PC-9 (cell line): Measurements from ENCODE around the gene GATB. TPM values are rescaled to one million over a fixed set of nuclear protein-coding genes. Genes with fewer than 3 reads are reported as not detected.

Experiments
- BruUV-seq: library from RNA; stranded (reverse); fragments of 400-500 nt; replicated peaks from 2 replicates; lab custom pipeline; 2021; lab: Mats Ljungman, UMichigan
- CTCF ChIA-PET: fragments of 300-600 bp; sonication (Branson Sonifier 250); formaldehyde crosslinking; loops from one replicate; lab custom pipeline; 2022; ENCODE audit warnings: antibody characterized with exemption; lab: Charles Lee
- POLR2A ChIA-PET: fragments of 300-600 bp; sonication (Branson Sonifier 250); formaldehyde crosslinking; loops from one replicate; lab custom pipeline; 2022; ENCODE audit warnings: antibody characterized with exemption; ENCODE audit not compliant: unreplicated experiment; lab: Charles Lee
- DNase-seq, 2 experiments: peaks; one replicate each; pipeline versions ENCODE4 v3.0.0 to v3.0.0-alpha.2; 2015 to 2022; ENCODE audit warnings: mixed read lengths in 1 of 2
- H2AFZ ChIP-seq: fragments of 200-600 bp; sonication (generic); 2 replicates; pipeline ENCODE4 v1.8.1; 2017; ENCODE audit warnings: antibody characterized with exemption
- H3F3A ChIP-seq: fragments of 200-600 bp; sonication (generic); 2 replicates; pipeline ENCODE4 v1.8.1; 2017; ENCODE audit warnings: antibody characterized with exemption, mild to moderate bottlenecking, low read depth; ENCODE audit not compliant: insufficient read depth
- H3K27ac ChIP-seq: fragments of 200-600 bp; sonication (generic); 2 replicates; pipeline ENCODE4 v1.6.1; 2016; ENCODE audit warnings: mixed run types
- H3K27me3 ChIP-seq: fragments of 200-600 bp; sonication (generic); 2 replicates; pipeline ENCODE4 v1.6.1; 2016; ENCODE audit warnings: low read depth, mixed run types; ENCODE audit not compliant: insufficient read depth
- H3K36me3 ChIP-seq: fragments of 200-600 bp; sonication (generic); 2 replicates; pipeline ENCODE4 v1.6.1; 2016; ENCODE audit warnings: low read depth, mixed run types
- H3K4me1 ChIP-seq: fragments of 200-600 bp; sonication (generic); replicated peaks from 2 replicates; pipeline ENCODE4 v1.6.1; 2016; ENCODE audit warnings: mixed run types; ENCODE audit not compliant: insufficient read depth
- H3K4me2 ChIP-seq: fragments of 200-600 bp; sonication (generic); 2 replicates; pipeline ENCODE4 v1.6.1; 2017; ENCODE audit warnings: mixed run types
- H3K4me3 ChIP-seq: fragments of 200-600 bp; sonication (generic); 2 replicates; pipeline ENCODE4 v1.6.1; 2016; ENCODE audit warnings: mixed run types
- H3K79me2 ChIP-seq: fragments of 200-600 bp; sonication (generic); 2 replicates; pipeline ENCODE4 v1.6.1; 2017; ENCODE audit warnings: low read depth, mixed run types
- H3K9me2 ChIP-seq: fragments of 200-600 bp; sonication (generic); 2 replicates; pipeline ENCODE4 v1.8.1; 2017; ENCODE audit warnings: mild to moderate bottlenecking; ENCODE audit not compliant: insufficient read depth
- H3K9me3 ChIP-seq: fragments of 200-600 bp; sonication (generic); 2 replicates; pipeline ENCODE4 v1.8.1; 2016; ENCODE audit warnings: low read depth; ENCODE audit not compliant: insufficient read depth
- H4K20me1 ChIP-seq: fragments of 200-600 bp; sonication (generic); 2 replicates; pipeline ENCODE4 v1.8.1; 2017; ENCODE audit not compliant: insufficient read depth
- EZH2 ChIP-seq: fragments of 200-600 bp; sonication (generic); IDR thresholded peaks from 2 replicates; pipeline ENCODE4 v1.8.0; 2017; ENCODE audit warnings: antibody characterized with exemption, low read depth
- intact Hi-C: fragments of 100-400 bp; cut with micrococcal nuclease; formaldehyde crosslinking; loops from one replicate; pipeline ENCODE4 v1.10.0; 2022; ENCODE audit not compliant: unreplicated experiment
- total RNA-seq: library from RNA; stranded (reverse); gene quantifications from 2 replicates; pipeline ENCODE4 v1.2.3, GENCODE V29; 2021
- TF ChIP-seq, protein P1 (sequence below): fragments of 200-600 bp; sonication (generic); conservative IDR thresholded peaks from 2 replicates; pipeline ENCODE4 v1.6.1; 2017; ENCODE audit warnings: mixed run types, antibody characterized with exemption, mild to moderate bottlenecking, moderate library complexity

Gene GATB
- total RNA-seq, 1 experiment from 2014 or later: 24.2 TPM

DNA sequence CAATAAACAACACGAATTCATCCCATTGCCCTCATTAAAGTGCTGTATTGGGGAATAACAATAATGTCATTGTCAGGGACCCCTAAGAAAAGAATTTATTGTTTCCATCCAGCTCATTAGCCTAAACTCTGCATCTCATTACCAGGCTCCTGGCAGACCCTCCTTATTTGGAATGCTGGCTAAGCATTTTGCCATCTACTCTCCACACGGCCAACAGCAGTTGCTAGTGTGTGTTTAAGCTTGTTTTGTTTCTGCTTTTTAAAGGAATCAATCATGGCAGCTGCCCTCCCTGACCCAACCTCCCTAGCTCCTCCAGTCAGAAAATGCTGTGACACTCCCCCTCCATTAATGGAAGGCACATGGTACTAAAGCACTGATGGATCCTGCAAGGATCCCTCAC, 43.5 kb downstream of the GATB start:
- TF ChIP-seq, protein P1, sequence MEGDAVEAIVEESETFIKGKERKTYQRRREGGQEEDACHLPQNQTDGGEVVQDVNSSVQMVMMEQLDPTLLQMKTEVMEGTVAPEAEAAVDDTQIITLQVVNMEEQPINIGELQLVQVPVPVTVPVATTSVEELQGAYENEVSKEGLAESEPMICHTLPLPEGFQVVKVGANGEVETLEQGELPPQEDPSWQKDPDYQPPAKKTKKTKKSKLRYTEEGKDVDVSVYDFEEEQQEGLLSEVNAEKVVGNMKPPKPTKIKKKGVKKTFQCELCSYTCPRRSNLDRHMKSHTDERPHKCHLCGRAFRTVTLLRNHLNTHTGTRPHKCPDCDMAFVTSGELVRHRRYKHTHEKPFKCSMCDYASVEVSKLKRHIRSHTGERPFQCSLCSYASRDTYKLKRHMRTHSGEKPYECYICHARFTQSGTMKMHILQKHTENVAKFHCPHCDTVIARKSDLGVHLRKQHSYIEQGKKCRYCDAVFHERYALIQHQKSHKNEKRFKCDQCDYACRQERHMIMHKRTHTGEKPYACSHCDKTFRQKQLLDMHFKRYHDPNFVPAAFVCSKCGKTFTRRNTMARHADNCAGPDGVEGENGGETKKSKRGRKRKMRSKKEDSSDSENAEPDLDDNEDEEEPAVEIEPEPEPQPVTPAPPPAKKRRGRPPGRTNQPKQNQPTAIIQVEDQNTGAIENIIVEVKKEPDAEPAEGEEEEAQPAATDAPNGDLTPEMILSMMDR: no peak
- TF ChIP-seq EZH2: no peak
- Histone ChIP-seq H4K20me1 (no peaks in the 10 kb centered on the region), H2AFZ (no peak overlapping the region), H3K9me2 (no peaks in the 10 kb centered on the region), H3K4me3 (no peak overlapping the region), H3K4me1 (no peaks in the 10 kb centered on the region), H3F3A (no peaks in the 10 kb centered on the region), H3K4me2 (no peak overlapping the region), H3K36me3 (no peaks in the 10 kb centered on the region), H3K9me3 (no peaks in the 10 kb centered on the region), H3K27me3 (no peaks in the 10 kb centered on the region), H3K79me2 (no peaks in the 10 kb centered on the region), H3K27ac (no peak overlapping the region)
- POLR2A ChIA-PET: no interaction called here
- intact Hi-C loops: no loop called here
- DNase-seq: no peak
- CTCF ChIA-PET: no interaction called here
- BruUV-seq: no TSS peak

DNA sequence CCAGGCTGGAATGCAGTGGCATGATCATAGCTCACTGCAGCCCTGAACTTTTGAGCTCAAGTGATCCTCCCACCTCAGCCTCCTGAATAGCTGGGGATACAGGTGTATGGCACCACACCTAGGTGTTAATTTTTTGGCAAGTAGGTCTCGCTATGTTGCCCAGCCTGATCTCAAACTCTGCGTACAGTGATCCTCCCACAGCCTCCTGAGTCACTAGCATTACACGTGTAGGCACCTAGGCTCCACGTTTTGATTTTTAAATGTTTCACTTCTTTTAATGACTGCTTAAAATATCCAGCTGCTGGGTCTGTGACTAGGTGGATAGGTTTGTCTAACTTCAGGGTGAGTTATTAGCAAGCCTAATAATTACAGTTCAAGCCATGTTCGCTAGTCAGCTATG, 44.5 kb downstream of the GATB start:
- Histone ChIP-seq H2AFZ (no peak overlapping the region), H3K4me3 (no peak overlapping the region), H3K9me3 (no peaks in the 10 kb centered on the region), H3K9me2 (no peaks in the 10 kb centered on the region), H3K27me3 (no peaks in the 10 kb centered on the region), H3K4me2 (no peak overlapping the region), H3K4me1 (no peaks in the 10 kb centered on the region), H3F3A (no peaks in the 10 kb centered on the region), H3K27ac (no peak overlapping the region), H3K36me3 (no peaks in the 10 kb centered on the region), H3K79me2 (no peaks in the 10 kb centered on the region), H4K20me1 (no peaks in the 10 kb centered on the region)
- CTCF ChIA-PET: no interaction called here
- POLR2A ChIA-PET: no interaction called here
- no peak for DNase-seq
- no TSS peak for BruUV-seq
- intact Hi-C loops: no loop called here
- no peak for TF ChIP-seq EZH2
- TF ChIP-seq, protein P1: no peak

DNA sequence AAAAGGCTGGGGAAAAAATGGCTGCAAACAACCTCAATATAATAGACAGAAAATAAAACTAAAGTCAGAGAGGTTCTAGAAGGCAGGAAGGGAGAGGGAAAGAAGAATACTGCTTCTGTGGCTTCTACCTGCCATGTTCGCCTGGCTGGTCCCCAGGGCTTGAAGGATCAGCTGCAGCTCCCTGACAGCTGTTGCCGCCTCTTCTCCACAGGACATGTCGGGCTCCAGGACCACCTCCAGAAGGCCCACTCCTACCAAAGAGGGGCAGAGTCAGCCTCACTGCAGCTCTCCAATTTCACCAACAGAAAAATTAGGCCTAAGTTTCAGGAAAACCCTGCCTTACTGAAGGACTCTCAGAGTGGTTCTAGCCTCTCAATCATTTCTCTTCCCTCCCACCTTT, 44.9 kb downstream of the GATB start:
- no peak for DNase-seq
- no peak for TF ChIP-seq EZH2
- TF ChIP-seq, protein P1: no peak
- H2AFZ ChIP-seq: no peak overlapping the region
- no peak overlapping the region for H3K27ac ChIP-seq
- H3K36me3 ChIP-seq: no peaks in the 10 kb centered on the region
- H3K27me3 ChIP-seq: no peaks in the 10 kb centered on the region
- H3K9me2 ChIP-seq: no peaks in the 10 kb centered on the region
- no peak overlapping the region for H3K4me3 ChIP-seq
- H3K79me2 ChIP-seq: no peaks in the 10 kb centered on the region
- BruUV-seq: no TSS peak
- H3K4me1 ChIP-seq: no peaks in the 10 kb centered on the region
- intact Hi-C loops: no loop called here
- no peaks in the 10 kb centered on the region for H3F3A ChIP-seq
- ChIA-PET POLR2A (no interaction called here), CTCF (no interaction called here)
- H3K9me3 ChIP-seq: no peaks in the 10 kb centered on the region
- H4K20me1 ChIP-seq: no peaks in the 10 kb centered on the region
- no peak overlapping the region for H3K4me2 ChIP-seq
